HEK293T (cell line): ENCODE results near the gene MN1.

ENCODE experiments used
- CTCF ChIA-PET: fragments of 350-600 bp; formaldehyde crosslinking; extraction: SDS; loops from one replicate; lab custom pipeline; 2021; ENCODE audit warnings: antibody characterized with exemption, inconsistent platforms; lab: Yijun Ruan, JAX
- POLR2A ChIA-PET: fragments of 350-600 bp; formaldehyde crosslinking; extraction: SDS; loops from one replicate; lab custom pipeline; 2020; ENCODE audit warnings: antibody characterized with exemption, inconsistent platforms; lab: Yijun Ruan, JAX
- DNase-seq: peaks from one replicate; pipeline ENCODE4 v3.0.0; 2012; ENCODE audit warnings: mixed read lengths; ENCODE audit errors: extremely low spot score
- ARNT ChIP-seq: fragments of 450-650 bp; IDR thresholded peaks from 2 replicates; pipeline ENCODE4 v1.6.1; 2017; ENCODE audit warnings: mild to moderate bottlenecking
- BHLHE40 ChIP-seq: fragments of 450-650 bp; IDR thresholded peaks from 2 replicates; pipeline ENCODE4 v1.6.1; 2016; ENCODE audit warnings: mild to moderate bottlenecking, moderate library complexity, borderline replicate concordance
- CTBP1 ChIP-seq: fragments of 450-650 bp; IDR thresholded peaks from 2 replicates; pipeline ENCODE4 v1.6.1; 2016; ENCODE audit warnings: borderline replicate concordance
- ELF4 ChIP-seq: fragments of 450-650 bp; IDR thresholded peaks from 2 replicates; pipeline ENCODE4 v1.6.1; 2017; ENCODE audit warnings: antibody characterized with exemption
- FOXA1 ChIP-seq: fragments of 450-650 bp; IDR thresholded peaks from 2 replicates; pipeline ENCODE4 v1.6.1; 2016; ENCODE audit warnings: mild to moderate bottlenecking
- FOXK2 ChIP-seq: fragments of 450-650 bp; IDR thresholded peaks from 2 replicates; pipeline ENCODE4 v1.6.1; 2016; ENCODE audit warnings: mild to moderate bottlenecking
- FOXM1 ChIP-seq: fragments of 450-650 bp; IDR thresholded peaks from 2 replicates; pipeline ENCODE4 v1.6.1; 2017; ENCODE audit warnings: mild to moderate bottlenecking, borderline replicate concordance
- HDGF ChIP-seq: fragments of 450-650 bp; IDR thresholded peaks from 2 replicates; pipeline ENCODE4 v1.6.1; 2017; ENCODE audit warnings: antibody characterized with exemption, borderline replicate concordance
- L3MBTL2 ChIP-seq: fragments of 450-650 bp; conservative IDR thresholded peaks from 2 replicates; pipeline ENCODE4 v1.6.1; 2016; ENCODE audit warnings: mild to moderate bottlenecking
- LEF1 ChIP-seq: fragments of 450-650 bp; IDR thresholded peaks from 2 replicates; pipeline ENCODE4 v1.6.1; 2017; ENCODE audit warnings: mild to moderate bottlenecking, borderline replicate concordance
- NFRKB ChIP-seq: fragments of 450-650 bp; IDR thresholded peaks from 2 replicates; pipeline ENCODE4 v1.6.1; 2016; ENCODE audit warnings: mild to moderate bottlenecking, moderate library complexity
- SP1 ChIP-seq: fragments of 450-650 bp; IDR thresholded peaks from 2 replicates; pipeline ENCODE4 v1.6.1; 2017
- SUZ12 ChIP-seq: fragments of 450-650 bp; IDR thresholded peaks from 2 replicates; pipeline ENCODE4 v1.6.1; 2016; ENCODE audit warnings: mild to moderate bottlenecking
- TARDBP ChIP-seq: fragments of 450-650 bp; IDR thresholded peaks from 2 replicates; pipeline ENCODE4 v1.6.1; 2016
- ZNF384 ChIP-seq: fragments of 450-650 bp; IDR thresholded peaks from 2 replicates; pipeline ENCODE4 v1.6.1; 2016
- TF ChIP-seq, protein P1 (sequence below): fragments of 450-650 bp; IDR thresholded peaks from 2 replicates; pipeline ENCODE4 v1.6.1; 2016

Gene MN1

DNA sequence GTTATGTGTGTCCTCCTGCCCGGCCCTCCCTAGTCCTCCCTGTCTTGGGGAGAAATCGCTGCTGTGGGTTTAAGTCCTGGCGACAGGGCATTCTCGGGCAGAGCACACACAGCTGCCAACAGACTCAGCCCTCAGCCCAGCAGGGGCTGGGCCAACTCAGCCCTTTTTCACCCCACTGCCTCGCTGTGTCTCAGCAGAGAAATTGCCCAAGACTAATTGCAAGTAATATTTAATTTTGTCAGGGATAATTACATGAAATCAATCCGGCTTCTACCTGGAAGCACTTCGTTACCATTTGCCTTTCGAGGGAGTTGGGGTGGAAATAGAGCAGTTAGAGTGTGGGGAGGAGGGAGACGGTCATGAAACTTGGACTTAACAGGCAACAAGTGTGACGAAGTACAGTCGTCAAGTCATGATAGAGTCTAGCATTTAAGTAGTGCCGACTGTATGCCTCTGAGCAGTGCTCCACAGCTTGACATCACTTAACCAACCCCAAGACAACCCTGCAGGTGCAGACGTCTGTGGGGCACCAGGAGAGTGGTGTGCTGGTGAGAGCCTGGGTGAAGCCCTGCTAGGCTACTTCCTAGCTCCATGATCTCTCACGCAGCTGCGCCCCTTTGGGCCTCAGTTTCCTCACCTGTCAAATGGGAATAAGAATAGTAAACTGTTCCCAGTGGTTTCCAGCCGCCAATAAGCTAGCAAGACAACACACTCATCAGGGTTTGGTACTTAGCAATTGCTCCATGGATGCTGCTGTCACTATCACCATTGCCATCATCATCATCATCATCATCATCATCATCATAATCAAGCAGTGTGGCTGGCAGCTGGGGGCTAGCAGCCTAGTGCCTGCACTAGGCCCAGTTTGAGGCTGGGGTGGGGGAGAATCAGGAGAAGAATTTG, 29.2 kb downstream of the MN1 start:
- no peak for DNase-seq
- CTCF ChIA-PET = no interaction called here
- POLR2A ChIA-PET = no interaction called here
- TF ChIP-seq SP1 = no peak
- TF ChIP-seq FOXK2 = no peak
- TF ChIP-seq HDGF = no peak
- no peak for TF ChIP-seq SUZ12
- TF ChIP-seq CTBP1 = no peak
- TF ChIP-seq FOXA1 = no peak
- TF ChIP-seq NFRKB = no peak
- TF ChIP-seq, protein P1, sequence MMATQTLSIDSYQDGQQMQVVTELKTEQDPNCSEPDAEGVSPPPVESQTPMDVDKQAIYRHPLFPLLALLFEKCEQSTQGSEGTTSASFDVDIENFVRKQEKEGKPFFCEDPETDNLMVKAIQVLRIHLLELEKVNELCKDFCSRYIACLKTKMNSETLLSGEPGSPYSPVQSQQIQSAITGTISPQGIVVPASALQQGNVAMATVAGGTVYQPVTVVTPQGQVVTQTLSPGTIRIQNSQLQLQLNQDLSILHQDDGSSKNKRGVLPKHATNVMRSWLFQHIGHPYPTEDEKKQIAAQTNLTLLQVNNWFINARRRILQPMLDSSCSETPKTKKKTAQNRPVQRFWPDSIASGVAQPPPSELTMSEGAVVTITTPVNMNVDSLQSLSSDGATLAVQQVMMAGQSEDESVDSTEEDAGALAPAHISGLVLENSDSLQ = no peak
- no peak for TF ChIP-seq ZNF384
- no peak for TF ChIP-seq TARDBP
- no peak for TF ChIP-seq ELF4
- no peak for TF ChIP-seq ARNT
- no peak for TF ChIP-seq LEF1
- TF ChIP-seq FOXM1 = no peak
- TF ChIP-seq BHLHE40 = no peak
- TF ChIP-seq L3MBTL2 = no peak

DNA sequence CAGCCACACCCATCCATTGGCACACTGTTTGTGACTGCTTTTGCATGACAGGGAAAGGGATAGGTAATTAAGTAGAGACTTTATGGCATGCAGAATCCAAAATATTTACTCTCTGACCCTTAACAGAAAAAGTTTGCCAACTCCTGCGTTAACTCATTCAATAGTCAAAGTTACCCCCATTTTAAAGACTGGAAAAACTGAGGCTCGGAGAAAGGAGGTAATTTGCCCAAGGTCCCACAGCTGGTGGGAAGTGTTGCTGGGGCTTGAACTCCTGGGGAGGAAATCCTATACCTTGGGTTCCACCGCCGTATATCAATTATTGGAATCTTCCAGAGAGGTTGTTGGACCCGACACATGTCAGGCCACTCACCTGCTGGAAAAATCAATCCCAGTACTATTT, 29.9 kb downstream of the MN1 start:
- no peak for TF ChIP-seq TARDBP
- no peak for TF ChIP-seq ZNF384
- TF ChIP-seq BHLHE40 = no peak
- TF ChIP-seq ARNT = no peak
- TF ChIP-seq FOXK2 = no peak
- no peak for TF ChIP-seq NFRKB
- TF ChIP-seq FOXA1 = no peak
- DNase-seq = no peak
- CTCF ChIA-PET = no interaction called here
- POLR2A ChIA-PET = no interaction called here

DNA sequence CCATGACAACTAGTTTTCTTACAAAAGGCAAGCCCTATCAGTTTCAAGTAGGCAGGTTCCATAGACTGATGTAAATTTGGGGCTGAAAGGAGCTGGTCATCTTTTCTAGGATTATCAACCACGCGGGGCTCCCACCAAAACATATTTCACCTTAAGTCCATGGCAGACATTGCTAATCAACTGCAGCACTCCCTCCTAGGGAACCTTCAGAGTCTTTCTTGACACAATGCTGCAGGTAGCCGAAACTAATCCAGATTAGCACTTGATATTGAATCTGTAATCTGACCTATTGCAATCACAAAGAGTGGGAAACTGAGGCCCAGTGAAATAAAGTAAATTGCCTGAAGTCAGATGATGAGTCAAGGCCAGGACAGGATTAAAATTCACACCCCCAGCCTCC, 32.5 kb downstream of the MN1 start:
- DNase-seq = no peak
- ChIA-PET CTCF (no interaction called here), POLR2A (no interaction called here)
- no peak for TF ChIP-seq FOXA1
- no peak for TF ChIP-seq TARDBP

DNA sequence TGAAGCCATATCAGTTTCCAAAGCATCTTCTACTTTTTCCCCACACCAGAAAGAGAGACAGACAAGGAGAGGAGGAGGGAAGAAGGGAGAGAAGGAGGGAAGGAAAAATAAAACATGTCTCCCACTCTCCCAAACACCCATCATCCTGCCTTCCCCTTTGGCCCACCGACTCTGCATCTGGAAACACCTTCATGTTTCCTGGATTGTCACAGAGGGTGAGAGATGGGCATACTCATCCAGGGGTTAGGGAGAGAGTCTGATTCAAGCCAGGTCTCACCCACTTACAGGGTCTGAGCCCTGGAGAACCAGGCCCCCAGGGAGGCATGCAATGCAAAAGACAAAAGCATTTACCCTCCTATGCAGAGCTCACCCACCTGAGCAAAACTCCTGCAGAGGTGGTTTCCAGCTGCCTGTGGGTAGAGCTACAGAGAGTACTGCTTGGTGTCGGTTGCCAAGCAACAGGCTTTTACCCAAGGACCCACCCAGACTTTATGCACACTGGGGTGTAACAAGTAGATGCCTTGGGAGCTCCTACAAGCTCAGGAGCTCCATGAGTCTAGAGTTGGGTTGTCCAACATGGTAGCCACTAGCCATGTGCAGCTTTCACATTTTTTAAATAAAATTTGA, 33.4 kb downstream of the MN1 start:
- no peak for DNase-seq
- POLR2A ChIA-PET = no interaction called here
- TF ChIP-seq L3MBTL2 = no peak
- no peak for TF ChIP-seq FOXK2
- no peak for TF ChIP-seq ZNF384
- no peak for TF ChIP-seq LEF1
- TF ChIP-seq, protein P1 = no peak
- no peak for TF ChIP-seq SP1
- no peak for TF ChIP-seq CTBP1
- no peak for TF ChIP-seq ARNT
- no peak for TF ChIP-seq NFRKB
- CTCF ChIA-PET = interaction anchor here (0.9 kb wide), 1 partner anchor 20 kb away, joined by 3 read pairs; no protein-coding TSS in a partner anchor

DNA sequence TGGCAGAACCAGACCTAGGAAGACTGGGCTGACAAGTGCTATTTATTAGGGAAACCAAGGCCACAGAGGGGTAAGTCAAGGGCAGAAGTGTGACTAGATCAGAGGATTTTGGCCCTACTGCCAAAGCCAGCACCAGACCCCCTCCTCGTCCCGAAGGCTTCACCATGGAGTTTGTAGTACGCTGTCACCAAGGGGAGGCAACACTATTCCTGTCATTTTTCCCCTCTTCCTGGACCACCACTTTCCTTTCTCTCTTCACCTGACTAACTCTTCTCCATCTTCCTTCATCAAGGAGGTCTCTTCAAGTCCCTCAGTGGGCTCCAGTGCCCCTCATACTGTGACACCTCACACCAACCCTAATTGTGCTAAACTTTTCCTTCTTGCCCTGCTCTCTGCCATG, 34.9 kb downstream of the MN1 start:
- POLR2A ChIA-PET = no interaction called here
- CTCF ChIA-PET = no interaction called here
- DNase-seq = no peak
- no peak for TF ChIP-seq FOXK2
- no peak for TF ChIP-seq BHLHE40
- no peak for TF ChIP-seq CTBP1
- TF ChIP-seq LEF1 = no peak
- no peak for TF ChIP-seq ARNT
- no peak for TF ChIP-seq SP1
- TF ChIP-seq, protein P1 = no peak
- TF ChIP-seq SUZ12 = no peak
- TF ChIP-seq ELF4 = no peak
- TF ChIP-seq TARDBP = no peak

DNA sequence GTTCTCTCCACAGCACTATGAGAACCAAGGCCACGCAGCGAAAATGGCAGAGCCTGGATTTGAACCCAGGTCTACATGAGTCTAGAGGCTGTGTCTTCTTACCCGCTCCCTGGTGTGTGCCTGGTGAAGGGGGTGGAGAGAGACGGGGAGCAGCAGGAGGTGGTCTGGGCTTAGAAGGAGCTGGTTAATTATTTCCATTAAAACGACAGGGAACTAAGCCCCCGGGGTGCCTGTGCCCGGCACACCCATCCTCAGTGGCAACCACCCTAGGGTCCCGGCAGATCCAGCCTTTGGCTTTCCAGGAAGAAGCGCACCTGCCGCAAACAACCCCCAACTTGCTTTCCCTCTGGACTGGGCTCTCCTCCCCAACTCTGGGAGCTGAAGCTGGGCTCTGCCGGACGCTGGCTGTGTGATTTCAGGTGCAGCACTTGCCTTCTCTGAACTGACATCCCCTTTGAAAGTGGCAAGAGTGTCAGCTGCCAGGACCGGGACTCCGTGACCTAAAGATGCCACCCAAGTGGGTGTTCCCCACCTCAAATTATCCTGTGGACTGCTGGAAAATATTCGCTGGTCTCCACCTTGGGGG, 35.8 kb downstream of the MN1 start:
- ChIA-PET POLR2A (no interaction called here), CTCF (no interaction called here)
- TF ChIP-seq NFRKB (no peak), FOXM1 (no peak), L3MBTL2 (no peak), ARNT (no peak), BHLHE40 (no peak), FOXK2 (no peak), SUZ12 (no peak), FOXA1 (no peak), CTBP1 (no peak), LEF1 (no peak), TARDBP (no peak), SP1 (no peak), HDGF (no peak), ELF4 (no peak), ZNF384 (no peak)
- TF ChIP-seq, protein P1 = no peak
- DNase-seq = no peak
